WERI-Rb-1 (cell line): Measurements from ENCODE around the gene TRIM47.

ENCODE experiments used
- DNase-seq: peaks from one replicate; pipeline ENCODE4 v3.0.0-alpha.2; 2020
- H3K27ac ChIP-seq: fragments of 250-450 bp; sonication (Bioruptor Pico); 2 replicates; pipeline ENCODE4 v1.5.1; 2020; ENCODE audit warnings: mild to moderate bottlenecking, moderate library complexity
- H3K27me3 ChIP-seq: fragments of 250-450 bp; sonication (Bioruptor Pico); 2 replicates; pipeline ENCODE4 v1.5.1; 2021; ENCODE audit warnings: mild to moderate bottlenecking, low read depth, moderate library complexity; ENCODE audit not compliant: insufficient read depth, severe bottlenecking
- H3K36me3 ChIP-seq: fragments of 250-450 bp; sonication (Bioruptor Pico); 2 replicates; pipeline ENCODE4 v1.5.1; 2020; ENCODE audit warnings: mild to moderate bottlenecking, moderate library complexity
- H3K4me3 ChIP-seq: 2 replicates; pipeline ENCODE4 v1.5.1; 2011; ENCODE audit warnings: low read depth, mild to moderate bottlenecking, control low read depth, low read length
- H3K9me3 ChIP-seq: fragments of 250-450 bp; sonication (Bioruptor Pico); 2 replicates; pipeline ENCODE4 v1.5.1; 2021; ENCODE audit warnings: mild to moderate bottlenecking, moderate library complexity; ENCODE audit not compliant: severe bottlenecking
- CTCF ChIP-seq: IDR thresholded peaks from 2 replicates; pipeline ENCODE4 v1.5.1; 2011; ENCODE audit warnings: low read depth, mild to moderate bottlenecking, control low read depth, inconsistent platforms, low read length

TRIM47 gene

GRCh38 chr17:75922963-75923874, 44.8 kb upstream of the TRIM47 start:
- no peaks in the 10 kb centered on the region for H3K27me3 ChIP-seq
- H3K36me3 ChIP-seq = peaks cover 28% of the 10 kb centered on the region
- no peak for TF ChIP-seq CTCF
- H3K27ac ChIP-seq = no peak overlapping the region
- H3K4me3 ChIP-seq = no peak overlapping the region
- no peak for DNase-seq
- no peaks in the 10 kb centered on the region for H3K9me3 ChIP-seq

- no peak for DNase-seq
- Histone ChIP-seq H3K9me3 (no peaks in the 10 kb centered on the region), H3K36me3 (peaks cover 31% of the 10 kb centered on the region), H3K4me3 (no peak overlapping the region), H3K27me3 (no peaks in the 10 kb centered on the region), H3K27ac (no peak overlapping the region)
- TF ChIP-seq CTCF = no peak
These were observed 44.0 kb upstream of the TRIM47 start for GRCh38 chr17:75922173-75922961.

- H3K27ac ChIP-seq = no peak overlapping the region
- H3K27me3 ChIP-seq = no peaks in the 10 kb centered on the region
- H3K4me3 ChIP-seq = no peak overlapping the region
- no peaks in the 10 kb centered on the region for H3K9me3 ChIP-seq
- DNase-seq = no peak
- TF ChIP-seq CTCF = no peak
- peaks cover 39% of the 10 kb centered on the region for H3K36me3 ChIP-seq
These were observed 43.2 kb upstream of the TRIM47 start for GRCh38 chr17:75921596-75921995.

GRCh38 chr17:75920045-75920560, 41.7 kb upstream of the TRIM47 start:
- no peak for DNase-seq
- Histone ChIP-seq H3K27me3 (no peaks in the 10 kb centered on the region), H3K4me3 (no peak overlapping the region), H3K9me3 (no peaks in the 10 kb centered on the region), H3K27ac (no peak overlapping the region), H3K36me3 (peaks cover 28% of the 10 kb centered on the region)
- TF ChIP-seq CTCF = no peak

- Histone ChIP-seq H3K36me3 (peaks cover 33% of the 10 kb centered on the region), H3K4me3 (no peak overlapping the region), H3K27ac (no peak overlapping the region), H3K27me3 (no peaks in the 10 kb centered on the region), H3K9me3 (no peaks in the 10 kb centered on the region)
- TF ChIP-seq CTCF = no peak
- no peak for DNase-seq
These were observed 41.2 kb upstream of the TRIM47 start for GRCh38 chr17:75919611-75920010.
